Tongue (tissue), 2 donors: ENCODE measurements around the gene CERK. TPM values are rescaled to one million over a fixed set of nuclear protein-coding genes. Genes with fewer than 3 reads are reported as not detected.

Experiments used
- DNase-seq: peaks from one replicate; pipeline ENCODE4 v3.0.0-alpha.2; 2015
- total RNA-seq: library from RNA; depleted of rRNA; stranded (reverse); fragments of >200 nt; gene quantifications from one replicate; pipeline ENCODE4 v1.2.3, GENCODE V29; 2014

The CERK gene
- total RNA-seq, 1 donor from 2014 or later, result 25.6 TPM

DNA sequence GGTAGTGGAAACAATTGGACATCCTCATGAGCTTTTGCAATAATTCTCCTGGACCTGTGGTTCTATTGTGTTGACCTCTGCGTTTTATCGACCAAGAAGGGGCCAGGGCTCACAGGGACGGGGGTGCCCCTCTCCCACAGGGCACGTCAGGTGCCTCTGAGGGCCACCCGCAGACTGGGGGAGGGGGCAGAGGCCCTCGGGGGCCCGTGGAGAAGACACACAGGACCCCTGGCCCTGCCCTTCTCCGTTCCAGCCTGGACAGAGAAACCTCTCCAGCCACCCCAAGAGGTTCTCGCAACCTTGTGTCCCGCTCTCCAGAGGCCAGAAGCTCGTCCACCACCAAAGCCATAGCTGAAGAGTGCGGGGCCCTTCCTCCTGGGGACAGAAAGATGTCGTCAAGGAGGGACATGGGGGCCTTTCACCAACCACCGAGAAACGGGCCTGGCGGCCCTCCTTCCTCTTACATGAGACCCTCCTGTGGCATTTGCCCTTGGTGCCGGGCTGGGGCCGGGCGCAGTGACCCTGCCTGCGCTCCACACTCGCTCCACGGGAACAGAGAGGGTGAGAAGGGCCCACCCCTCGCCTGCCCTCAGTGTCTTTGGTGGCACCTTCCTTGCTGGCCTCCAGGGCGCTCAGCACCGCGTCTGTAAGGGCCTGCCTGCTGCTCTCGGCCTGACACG, 60.6 kb downstream of the CERK start:
- DNase-seq, result no peak

DNA sequence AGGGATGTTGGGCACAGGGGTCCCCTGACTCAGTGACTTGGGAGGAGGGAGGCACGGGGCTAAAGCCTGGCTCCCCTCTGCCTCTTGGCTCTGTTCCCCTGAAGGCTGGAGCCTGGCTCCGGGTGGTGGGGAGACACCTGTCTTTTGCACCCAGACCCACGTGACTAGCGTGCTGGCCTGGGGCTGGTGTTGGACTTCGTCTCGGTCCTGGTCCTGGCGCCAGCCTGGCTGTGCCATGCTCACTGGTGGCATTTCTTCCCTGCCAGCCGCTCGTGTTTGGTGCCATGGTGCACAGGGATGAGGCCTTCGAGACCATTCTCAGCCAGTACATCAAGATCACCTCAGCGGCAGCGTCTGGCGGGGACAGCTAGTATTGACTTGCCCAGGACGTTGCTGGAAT, 61.2 kb downstream of the CERK start:
- no peak for DNase-seq

DNA sequence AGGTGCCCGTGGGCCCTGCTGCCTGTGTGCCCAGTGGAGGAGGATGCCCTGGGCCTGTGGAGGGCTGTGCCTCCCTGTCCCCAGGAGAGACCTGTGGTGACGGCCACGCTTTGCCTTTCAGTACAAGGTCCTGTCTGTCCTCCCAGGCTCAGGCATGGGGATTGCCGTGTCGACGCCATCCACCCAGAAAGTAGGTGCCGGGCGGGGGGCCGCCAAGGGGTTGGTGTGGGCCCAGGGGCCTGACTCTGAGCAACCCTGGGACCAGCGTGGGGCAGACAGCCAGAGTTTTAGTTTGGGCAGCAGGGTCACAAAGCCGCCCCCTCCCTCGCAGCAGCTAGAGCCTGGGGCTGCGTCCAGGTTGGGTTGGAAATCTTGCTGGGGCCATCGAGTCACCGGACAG, 61.6 kb downstream of the CERK start:
- DNase-seq, result no peak

DNA sequence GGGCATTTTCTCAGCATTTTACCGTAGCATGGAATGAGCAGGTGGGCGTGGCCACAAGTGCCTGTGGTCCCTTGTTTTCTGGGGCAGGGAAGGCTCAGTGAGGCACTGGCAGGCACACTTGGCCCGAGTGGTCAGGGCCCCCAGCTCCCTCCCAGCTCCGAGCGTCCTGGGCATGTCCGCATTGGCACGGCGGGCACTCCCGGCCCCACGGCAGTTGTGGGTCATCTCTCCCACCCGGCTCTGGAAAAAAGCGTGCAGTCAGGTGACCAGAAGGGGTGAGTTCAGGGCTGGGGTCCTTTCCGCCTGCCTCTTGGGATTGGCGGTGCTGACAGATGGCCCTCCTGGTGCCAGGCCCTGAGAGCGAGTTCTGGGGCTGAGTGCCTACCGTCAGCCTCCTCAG, 62.1 kb downstream of the CERK start:
- no peak for DNase-seq

DNA sequence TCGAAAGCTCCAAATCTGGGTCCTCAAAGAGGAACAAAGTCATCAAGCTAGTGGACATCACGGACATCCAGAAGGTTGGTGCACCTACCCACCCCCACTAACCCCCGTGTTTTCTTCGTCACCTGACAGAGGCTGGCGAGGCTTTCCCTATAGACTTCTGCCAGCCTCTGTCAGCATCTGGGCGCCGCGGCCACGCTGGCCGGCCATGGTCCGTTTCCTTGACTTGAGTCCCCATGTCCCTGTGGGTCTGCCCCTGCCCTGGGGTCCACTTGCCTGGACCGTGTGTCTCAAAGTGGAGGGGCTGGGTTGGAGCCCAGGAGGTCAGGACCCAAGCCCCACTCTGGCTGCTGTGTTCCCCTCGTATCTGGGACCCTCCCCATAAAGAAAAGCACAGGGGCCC, 62.6 kb downstream of the CERK start:
- DNase-seq, result no peak

DNA sequence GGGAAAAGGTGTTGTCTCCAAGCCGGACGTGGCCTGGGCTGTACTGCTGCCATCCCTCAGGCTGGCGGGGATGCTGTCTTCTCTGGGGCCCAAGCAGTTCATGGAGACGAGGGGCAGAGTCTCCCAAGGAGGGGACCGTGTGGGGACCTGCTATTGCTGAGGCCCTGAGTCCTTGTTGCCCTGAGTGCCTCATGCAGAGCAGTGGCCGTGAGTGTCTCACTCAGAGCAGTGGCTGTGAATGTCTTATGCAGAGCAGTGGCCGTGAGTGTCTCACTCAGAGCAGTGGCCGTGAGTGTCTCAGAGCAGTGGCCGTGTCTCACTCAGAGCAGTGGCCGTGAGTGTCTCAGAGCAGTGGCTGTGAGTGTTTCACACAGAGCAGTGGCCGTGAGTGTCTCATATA, 63.1 kb downstream of the CERK start:
- no peak for DNase-seq

DNA sequence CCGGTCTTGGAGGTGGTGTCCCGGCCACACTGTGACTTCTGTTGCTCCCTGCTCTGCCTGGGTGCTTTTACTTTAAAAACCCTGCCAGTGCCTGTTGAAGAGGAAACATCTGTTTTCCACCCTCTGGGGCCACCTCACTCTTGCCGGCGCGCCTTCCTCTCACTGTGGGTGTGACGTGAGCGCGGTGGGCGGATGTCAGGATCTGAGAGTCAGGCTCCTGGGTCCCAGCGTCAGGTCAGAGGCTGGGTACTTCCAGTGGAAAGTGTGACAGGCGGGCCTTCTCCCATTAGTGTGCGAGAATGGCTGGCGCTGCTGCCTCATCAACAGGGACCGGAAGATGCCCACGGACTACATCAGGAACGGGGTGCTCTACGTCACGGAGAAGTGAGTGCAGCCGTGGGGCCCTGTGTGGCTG, 63.7 kb downstream of the CERK start:
- DNase-seq, result peak; percentile 45

DNA sequence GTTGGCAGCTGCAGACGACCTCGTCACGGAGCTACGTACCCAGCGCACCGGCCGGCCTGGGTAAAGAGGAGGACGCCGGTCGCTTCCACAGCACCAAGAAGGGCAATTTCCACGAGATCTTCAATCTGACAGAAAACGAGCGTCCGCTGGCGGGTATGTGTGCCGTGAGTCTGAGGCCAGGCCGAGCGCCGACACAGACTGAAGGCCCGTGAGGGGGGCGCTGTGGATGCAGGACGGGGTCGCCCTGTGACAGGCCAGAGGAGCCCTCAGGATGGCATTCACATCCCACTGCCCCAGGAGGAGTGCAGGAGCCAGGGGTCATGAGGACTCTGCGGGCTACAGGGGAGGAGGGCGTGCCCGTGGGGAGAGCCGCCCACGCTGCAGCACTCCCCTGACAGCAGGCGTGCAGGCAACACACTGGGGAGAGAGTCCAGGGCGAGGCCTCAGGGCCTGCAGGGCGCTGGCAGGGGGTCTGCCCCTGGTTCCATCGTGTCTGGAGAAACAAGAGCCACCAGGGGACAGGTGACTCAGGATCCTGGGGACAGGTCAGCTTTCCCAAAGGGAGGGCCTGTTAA, 64.3 kb downstream of the CERK start:
- no peak for DNase-seq

DNA sequence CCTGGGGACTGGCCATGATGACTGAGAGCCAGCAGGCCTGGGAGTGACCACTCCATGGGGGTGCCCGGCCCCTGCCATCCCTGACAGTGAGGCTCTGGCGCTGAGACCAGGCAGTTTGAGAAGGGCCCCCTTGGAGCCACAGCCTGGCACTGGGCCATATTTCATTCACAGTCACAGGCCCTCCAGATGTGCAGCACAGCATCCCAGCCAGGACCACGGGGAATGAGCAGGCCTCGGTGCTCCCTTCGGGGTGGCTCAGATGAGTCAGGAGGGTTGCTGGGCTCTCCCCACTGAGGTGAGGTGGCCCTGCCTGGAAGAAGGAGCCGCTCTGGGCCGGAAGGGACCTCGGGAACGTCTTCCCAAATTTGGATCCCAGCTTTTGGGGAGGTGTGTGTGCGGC, 64.8 kb downstream of the CERK start:
- DNase-seq, result no peak

DNA sequence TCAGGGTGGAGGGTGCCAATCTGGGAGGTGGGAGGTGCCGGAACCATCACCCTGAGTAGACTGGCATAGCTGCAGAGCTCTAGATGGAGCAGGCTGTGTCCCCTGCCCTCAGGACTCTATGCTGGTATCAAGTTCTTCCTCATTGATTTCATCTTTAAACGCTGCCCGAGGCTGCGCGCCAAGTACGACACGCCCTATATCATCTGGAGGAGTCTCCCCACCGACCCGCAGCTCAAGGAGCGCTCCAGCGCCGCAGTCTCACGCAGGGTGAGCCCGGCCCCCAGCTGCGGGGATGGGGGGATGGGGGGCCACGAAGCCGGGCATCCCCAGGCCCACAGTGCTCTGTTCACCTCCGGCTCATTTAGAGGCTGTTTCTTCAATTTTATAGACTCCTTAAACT, 65.3 kb downstream of the CERK start:
- peak; percentile 55 for DNase-seq

DNA sequence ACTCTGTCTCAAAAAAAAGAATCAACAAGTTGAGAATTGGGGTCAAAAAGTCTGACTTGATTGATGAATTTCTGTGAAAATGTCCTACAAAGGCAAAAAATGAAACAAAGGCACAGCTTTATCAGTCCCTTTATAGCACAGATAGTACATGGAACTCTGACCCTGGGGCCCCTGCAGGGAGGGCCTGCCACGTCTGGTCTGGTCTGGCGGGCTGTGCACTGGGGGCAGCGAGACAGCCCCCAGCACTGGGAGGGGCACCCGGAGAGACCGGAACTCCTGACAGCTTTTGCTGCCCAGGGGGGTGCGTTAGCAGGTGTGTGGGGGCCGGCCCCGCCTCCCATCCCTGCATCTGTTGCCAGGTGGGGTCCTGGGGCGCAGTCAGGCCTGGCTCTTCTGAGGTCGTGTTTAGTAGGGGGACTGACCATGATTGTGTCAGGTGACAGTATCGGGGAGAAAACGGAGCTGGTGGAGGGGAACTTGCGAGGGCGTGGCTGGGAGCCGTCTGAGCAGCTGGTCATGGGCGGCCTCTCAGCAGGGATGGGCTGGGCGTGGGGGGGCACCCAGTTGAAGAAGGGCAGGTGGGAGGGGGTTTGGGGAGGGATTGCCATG, 66.1 kb downstream of the CERK start:
- peak; percentile 48 for DNase-seq

DNA sequence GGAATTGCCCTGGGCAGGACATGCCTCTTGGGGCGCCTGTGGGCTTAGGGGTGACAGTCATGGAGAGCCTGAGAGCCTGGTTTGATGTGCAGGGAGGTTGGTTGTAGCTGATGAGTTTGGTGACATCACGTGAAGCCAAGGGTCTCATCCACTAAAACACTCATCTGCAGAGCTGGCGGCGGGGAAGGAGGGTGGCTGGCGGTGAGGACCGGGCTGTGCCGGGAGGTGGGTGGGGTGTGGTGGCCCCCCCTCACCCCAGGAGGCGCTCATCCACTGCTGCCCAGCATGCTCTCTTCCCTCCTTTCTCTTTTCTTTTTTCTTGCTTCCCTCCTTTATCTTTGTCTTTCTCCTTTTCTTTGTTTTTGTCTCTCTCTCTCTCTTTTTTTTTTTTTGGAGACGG, 68.9 kb downstream of the CERK start:
- DNase-seq, result no peak

DNA sequence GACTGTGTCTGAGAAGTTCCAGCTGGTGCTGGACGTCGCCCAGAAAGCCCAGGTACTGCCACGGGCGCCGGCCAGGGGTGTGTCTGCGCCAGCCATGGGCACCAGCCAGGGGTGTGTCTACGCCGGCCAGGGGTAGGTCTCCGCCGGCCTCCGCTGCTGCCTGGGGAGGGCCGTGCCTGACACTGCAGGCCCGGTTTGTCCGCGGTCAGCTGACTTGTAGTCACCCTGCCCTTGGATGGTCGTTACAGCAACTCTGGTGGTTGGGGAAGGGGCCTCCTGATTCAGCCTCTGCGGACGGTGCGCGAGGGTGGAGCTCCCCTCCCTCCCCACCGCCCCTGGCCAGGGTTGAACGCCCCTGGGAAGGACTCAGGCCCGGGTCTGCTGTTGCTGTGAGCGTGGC, 69.9 kb downstream of the CERK start:
- DNase-seq, result no peak

DNA sequence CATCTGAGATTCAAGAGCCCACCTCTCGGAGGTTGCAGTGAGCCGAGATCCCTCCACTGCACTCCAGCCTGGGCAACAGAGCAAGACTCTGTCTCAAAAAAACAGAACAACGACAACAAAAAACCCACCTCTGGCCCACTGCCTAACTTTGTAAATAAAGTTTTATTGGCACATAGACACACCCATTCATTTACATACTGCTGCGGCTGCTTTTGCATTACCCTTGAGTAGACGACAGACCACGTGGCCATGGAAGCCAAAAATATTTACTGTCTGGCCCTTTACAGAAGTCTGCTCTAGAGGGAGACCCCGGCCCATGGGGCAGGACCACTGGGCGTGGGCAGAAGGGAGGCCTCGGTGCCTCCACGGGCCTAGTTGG, 70.8 kb downstream of the CERK start:
- no peak for DNase-seq

DNA sequence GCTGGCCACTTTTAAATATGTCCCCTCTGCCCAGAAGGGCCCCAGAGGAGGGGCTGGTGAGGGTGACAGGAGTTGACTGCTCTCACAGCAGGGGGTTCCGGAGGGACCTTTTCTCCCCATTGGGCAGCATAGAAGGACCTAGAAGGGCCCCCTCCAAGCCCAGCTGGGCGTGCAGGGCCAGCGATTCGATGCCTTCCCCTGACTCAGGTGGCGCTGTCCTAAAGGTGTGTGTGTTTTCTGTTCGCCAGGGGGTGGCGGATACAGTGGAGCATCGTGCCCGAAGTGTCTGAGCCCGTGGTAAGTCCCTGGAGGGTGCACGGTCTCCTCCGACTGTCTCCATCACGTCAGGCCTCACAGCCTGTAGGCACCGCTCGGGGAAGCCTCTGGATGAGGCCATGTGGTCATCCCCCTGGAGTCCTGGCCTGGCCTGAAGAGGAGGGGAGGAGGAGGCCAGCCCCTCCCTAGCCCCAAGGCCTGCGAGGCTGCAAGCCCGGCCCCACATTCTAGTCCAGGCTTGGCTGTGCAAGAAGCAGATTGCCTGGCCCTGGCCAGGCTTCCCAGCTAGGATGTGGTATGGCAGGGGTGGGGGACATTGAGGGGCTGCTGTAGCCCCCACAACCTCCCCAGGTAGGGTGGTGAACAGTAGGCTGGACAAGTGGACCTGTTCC, 71.3 kb downstream of the CERK start:
- no peak for DNase-seq

DNA sequence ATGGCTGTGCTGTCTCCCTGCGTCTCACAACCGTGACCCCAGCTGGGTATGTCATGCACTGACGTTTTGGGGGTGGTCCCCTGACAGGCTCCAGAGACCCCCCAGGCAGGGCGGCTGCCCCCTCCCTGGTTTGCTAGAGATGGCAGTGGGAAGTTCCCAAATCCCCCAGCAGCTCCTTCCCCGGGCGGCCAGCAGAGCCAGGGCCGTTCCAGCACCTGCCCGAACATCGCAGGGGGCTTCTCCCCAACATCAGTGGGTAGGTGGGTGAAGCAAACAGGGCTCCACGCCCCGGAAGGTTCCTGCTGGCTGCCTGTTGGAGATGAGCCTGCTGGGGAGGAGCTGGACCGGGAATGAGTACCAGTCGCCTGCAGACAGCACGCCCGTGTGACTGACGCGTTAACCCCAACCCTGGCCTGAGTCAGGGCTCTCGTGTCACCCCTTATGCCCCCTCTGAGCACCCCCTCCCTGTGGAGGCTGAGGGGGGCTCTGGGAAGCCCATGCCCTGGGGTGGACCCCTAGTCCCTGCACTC, 72.2 kb downstream of the CERK start:
- no peak for DNase-seq

DNA sequence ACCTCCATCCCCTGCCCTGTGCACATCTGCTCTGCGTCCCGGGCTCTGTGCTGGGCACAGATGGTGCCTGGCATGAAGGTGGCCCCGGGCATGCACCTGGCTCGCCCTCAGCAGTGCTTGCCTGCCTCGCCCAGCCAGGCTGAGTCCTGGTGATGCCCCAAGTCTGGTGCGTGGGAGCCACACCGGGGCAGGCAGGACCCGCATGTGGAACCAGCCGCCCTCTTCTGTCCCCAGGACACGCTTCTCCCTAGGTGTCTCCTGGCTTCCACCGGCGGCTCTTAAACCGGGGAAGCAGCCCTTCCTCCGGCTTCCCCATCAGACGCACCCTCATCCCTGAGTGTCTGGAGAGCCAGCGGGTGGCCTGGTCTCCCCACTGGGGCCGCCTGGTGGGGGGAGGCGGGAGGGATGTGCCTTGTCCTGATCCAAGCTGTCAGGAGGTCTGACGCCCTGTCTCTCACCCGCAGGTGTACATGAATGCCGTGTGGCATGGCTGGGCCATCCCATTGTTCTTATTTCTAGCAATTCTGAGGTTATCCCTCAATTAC, 72.8 kb downstream of the CERK start:
- DNase-seq, result no peak

DNA sequence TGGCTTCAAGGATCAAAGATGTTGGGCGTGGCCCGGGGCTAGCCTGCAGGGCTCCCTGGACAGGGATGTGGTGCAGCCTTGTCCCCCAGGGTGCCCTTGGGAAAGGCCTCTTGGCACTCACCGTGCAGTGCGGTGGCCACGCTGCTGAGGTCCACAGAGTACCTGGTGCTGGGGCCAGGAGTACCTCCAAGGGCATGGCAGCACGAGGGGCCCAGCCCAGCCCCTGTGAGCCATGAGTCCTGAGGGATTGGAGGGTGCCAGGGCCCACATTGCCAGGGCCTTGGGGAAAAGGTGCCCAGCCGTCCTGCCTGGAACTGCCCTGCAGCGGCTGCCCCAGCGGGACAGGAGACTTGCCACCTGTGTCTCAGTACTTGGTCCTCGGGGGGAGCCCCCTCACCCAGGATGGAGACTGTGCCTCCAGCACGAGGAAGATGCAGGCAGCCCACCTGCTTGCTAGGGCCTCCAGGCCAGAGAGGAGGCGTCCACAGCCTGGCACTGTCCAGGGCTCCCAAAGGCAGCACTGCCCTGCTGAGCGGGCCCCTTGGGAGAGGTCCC, 73.7 kb downstream of the CERK start:
- DNase-seq, result no peak

DNA sequence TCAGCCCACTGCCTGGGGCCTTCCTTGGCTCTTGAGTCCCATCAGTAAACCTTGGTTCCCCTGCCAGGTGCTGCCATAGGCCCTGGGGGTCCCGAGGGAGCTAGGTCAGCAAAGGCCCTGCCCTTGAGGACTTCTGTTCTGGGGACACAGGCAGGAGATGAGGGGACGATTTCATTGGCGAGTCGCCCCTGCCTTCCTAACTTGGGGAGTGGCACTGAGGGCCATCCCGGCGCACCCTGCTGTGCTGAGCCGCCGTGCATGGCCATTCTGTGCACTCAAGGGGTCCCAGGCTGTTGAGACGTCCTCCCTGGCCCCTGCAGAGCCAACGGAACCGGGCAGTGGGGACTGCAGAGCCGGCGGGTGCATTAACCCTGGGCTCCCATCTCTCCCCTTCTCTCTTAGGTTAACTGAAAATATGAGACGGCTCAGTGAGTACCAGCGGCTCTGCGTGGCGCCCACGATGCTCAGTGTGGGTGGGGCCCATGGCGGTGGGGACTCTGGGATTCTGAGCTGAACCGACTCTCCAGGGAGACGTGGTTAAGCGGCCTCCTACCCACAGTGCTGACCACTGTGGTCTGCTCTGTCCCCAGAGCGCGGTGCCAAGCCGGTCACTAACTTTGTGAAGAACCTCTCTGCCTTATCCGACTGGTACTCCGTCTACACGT, 74.5 kb downstream of the CERK start:
- DNase-seq, result no peak

DNA sequence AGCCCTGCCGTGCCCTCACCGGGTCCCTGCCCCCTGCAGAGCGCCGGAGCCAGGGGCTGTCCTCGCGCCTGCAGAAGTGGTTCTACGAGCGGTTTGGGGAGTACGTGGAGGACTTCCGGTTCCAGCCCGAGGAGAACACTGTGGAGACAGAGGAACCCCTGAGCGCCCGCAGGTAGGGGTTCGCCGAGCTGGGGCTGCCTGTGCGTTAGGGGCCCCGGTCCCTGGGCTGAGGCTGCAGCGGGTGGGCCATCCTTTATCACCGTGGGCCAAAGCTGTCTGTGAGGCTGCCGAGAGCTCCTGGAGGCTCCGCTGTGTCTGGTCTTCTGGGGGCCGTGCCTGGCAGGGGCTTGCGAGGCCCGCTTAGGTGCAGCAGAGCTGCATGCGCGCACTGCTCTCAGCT, 75.1 kb downstream of the CERK start:
- no peak for DNase-seq

DNA sequence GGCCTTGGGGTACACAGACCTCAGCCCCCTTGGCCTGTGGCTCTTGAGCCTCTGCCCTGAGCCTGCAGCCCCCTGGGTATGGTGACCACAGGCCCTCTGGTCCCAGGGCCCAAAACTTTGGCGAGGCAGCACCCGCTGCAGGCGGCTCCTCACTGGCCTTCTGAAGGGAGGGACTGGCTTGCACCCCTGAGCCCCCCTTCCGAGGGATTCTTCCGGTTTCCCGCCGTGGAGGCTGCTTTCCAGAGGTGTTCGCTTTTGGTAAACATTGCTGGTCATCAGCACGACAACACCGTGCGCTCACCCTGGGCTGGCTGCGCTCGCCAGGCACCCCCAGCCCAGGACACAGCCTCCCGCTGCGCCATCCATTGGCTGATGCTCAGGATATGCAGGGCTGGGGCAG, 75.8 kb downstream of the CERK start:
- DNase-seq, result no peak

DNA sequence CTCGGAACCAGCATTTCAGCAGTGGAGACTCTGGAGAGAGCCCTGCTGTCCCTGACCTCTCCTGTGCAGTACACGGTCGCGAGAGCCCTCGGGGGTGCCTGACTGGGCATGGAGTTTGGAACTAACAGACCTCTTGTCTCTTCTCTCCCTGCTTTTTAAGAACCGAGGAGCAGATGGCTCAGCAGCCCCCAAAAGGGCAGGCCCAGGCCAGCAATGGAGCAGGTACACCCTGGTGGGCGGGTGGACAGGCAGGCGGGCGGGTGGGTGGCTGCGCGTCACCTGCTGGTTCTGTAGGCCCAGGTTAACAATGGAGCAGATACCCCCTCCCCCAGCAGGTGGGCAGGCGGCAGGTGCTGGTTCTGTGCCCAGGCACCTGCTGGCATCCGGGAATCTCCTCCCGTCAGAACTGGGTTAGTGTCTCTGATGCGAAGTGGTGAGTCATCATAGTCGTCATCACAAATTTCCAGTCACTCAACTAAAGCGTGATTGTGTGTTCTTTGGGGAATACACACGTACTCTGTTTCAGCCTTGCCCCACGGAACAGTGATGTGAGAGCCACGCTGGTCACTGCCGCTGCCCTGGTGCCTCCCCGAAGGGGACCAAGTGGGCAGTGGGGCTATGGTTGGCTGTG, 76.7 kb downstream of the CERK start:
- no peak for DNase-seq
